Epithelial cell of esophagus (primary cell): ENCODE measurements around the gene DLGAP4.

ENCODE experiments used
- DNase-seq: peaks from one replicate; pipeline ENCODE4 v3.0.0; 2010; ENCODE audit warnings: low read depth
- H3K4me3 ChIP-seq: 2 replicates; pipeline ENCODE4 v1.5.1; 2011; ENCODE audit warnings: mild to moderate bottlenecking, low read length, control low read depth
- CTCF ChIP-seq: IDR thresholded peaks from 2 replicates; pipeline ENCODE4 v1.5.1; 2011; ENCODE audit warnings: low read depth, mild to moderate bottlenecking, low read length, control low read depth, inconsistent platforms; ENCODE audit not compliant: insufficient read depth; ENCODE audit errors: missing control alignments

The DLGAP4 gene

GRCh38 chr20:36435592-36436541 is 129.7 kb downstream of the DLGAP4 start:
- H3K4me3 ChIP-seq: peak overlapping the region; percentile 20
- no peak for TF ChIP-seq CTCF
- peak; percentile 86 for DNase-seq

DNA sequence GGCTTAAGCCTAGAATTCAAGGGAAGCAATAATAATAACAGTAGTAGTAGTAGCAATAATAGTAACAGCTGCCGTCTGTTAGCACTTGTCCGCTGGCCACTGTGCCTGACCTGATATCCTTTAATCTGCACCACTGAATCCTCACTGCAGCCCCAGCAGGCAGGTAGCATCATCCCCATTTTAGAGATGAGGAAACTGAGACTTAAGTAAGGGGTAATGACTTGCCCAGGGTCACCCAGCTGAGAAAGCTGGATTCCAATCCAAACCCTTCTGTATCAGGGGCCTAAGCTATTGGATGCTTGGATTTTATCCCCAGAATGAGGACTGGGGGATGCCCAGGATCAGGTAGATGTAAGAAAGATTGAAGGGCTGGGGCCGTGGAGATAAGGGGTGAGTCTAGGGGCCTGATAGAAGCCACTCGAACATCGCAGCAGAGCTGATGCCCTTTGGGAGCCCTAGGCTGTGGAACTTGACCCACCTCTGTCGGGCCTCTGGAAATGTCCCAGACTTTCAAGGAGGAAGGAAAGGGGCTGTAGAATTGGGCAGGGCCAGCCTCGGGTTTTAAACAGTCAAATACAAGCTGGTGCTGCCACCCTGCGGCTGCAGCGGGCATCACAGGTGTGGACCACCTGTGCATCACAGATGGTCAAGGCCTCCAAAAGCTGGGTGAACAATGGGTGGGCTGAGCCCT is 133.0 kb downstream of the DLGAP4 start:
- TF ChIP-seq CTCF: peak; percentile 91
- H3K4me3 ChIP-seq: no peak overlapping the region
- peak; percentile 59 for DNase-seq

- no peak for DNase-seq
- no peak for TF ChIP-seq CTCF
- no peak overlapping the region for H3K4me3 ChIP-seq
Observed at GRCh38 chr20:36439731-36440072, 133.6 kb downstream of the DLGAP4 start.

DNA sequence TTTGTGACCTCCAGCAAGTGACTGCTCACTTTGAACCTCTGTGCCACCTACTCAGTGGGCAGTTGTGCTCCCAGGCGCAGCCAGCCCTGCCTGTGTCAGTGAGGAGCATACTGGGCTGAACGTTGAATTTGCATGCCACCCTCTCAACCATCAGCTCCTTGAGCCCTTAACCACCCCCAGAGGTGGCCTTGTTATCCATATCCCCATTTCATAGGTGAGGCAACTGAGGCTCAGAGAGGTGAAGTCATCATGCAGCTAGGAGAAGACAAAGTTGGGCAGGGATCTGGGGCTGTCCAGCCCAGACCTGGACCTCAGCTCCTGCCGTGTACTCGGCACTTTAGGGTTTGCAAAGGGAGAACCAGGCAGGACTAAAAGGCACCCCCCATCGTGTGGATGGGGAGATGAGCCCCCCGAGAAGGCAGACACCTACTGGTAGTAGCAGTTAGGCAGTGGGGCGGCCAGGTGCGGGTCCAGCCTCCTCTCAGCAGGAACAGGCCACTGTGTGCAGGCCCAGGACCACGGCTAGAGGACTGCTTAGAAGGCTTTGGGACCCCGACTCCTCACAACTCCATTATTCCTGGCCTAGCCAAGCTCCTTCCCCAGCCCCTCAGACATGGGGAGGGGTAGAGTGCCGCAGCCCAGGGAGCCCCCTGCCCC is 134.4 kb downstream of the DLGAP4 start:
- H3K4me3 ChIP-seq: no peak overlapping the region
- TF ChIP-seq CTCF: no peak
- DNase-seq: no peak

- no peak for TF ChIP-seq CTCF
- no peak overlapping the region for H3K4me3 ChIP-seq
- DNase-seq: no peak
Observed at GRCh38 chr20:36441027-36441414, 134.9 kb downstream of the DLGAP4 start.

DNA sequence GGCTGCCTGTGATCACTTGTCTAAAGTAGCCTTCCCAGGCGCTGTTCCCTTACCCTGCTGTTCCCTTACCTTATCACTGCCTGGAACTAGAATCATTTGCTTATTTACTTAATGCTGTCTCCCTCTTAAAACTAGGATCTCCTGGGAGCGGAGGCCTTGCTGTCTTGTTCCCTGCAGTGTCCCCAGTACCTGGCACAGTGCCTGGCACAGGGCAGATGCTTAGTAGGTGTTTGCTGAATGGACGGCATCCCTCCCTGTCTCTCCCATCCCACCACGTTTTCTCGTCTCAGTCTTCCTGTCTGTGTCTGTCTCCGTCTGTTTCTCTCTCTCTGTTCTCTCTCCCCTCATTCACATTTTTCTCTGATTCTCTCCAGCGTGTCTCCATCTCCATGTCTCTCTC is 135.3 kb downstream of the DLGAP4 start:
- no peak for DNase-seq
- TF ChIP-seq CTCF: no peak
- no peak overlapping the region for H3K4me3 ChIP-seq
